Caco-2 (cell line): ENCODE results near the gene KIF13A. TPM values are rescaled to one million over a fixed set of nuclear protein-coding genes. Genes with fewer than 3 reads are reported as not detected.
A peak's percentile ranks its signal among the peaks of the same experiment; 100 is the strongest.

Source experiments
- BruUV-seq: library from RNA; stranded (reverse); fragments of 400-500 nt; replicated peaks from 2 replicates; lab custom pipeline; 2021; lab: Mats Ljungman, UMichigan
- CTCF ChIA-PET: fragments of 300-600 bp; sonication (Branson Sonifier 250); formaldehyde crosslinking; loops from one replicate; lab custom pipeline; 2022; ENCODE audit warnings: antibody characterized with exemption; lab: Charles Lee
- POLR2A ChIA-PET: fragments of 300-600 bp; sonication (Branson Sonifier 250); formaldehyde crosslinking; loops from one replicate; lab custom pipeline; 2022; ENCODE audit warnings: antibody characterized with exemption; lab: Charles Lee
- DNase-seq, 2 experiments: peaks; one replicate each; pipeline versions ENCODE4 v3.0.0 to v3.0.0-alpha.2; 2020 to 2022
- H3K27me3 ChIP-seq: replicated peaks from 2 replicates; pipeline ENCODE4 v1.6.0; 2011; ENCODE audit warnings: low read length; ENCODE audit not compliant: control insufficient read depth, insufficient read depth
- H3K36me3 ChIP-seq: 2 replicates; pipeline ENCODE4 v1.5.1; 2011; ENCODE audit warnings: low read length; ENCODE audit not compliant: control insufficient read depth, insufficient read depth
- H3K4me1 ChIP-seq: fragments of 250-450 bp; sonication (Bioruptor Pico); 2 replicates; pipeline ENCODE4 v1.5.1; 2020; ENCODE audit warnings: mild to moderate bottlenecking
- H3K4me3 ChIP-seq: 2 replicates; pipeline ENCODE4 v1.5.1; 2011; ENCODE audit warnings: low read depth, mild to moderate bottlenecking, control low read depth, low read length
- H3K9me3 ChIP-seq: fragments of 250-450 bp; sonication (Bioruptor Pico); 2 replicates; pipeline ENCODE4 v1.5.1; 2020; ENCODE audit warnings: mild to moderate bottlenecking, moderate library complexity
- H3K27ac Mint-ChIP-seq: one replicate; pipeline ENCODE4 v1.8.0; 2022; ENCODE audit warnings: mixed read lengths; ENCODE audit not compliant: unreplicated experiment
- H3K27me3 Mint-ChIP-seq: one replicate; pipeline ENCODE4 v1.8.0; 2022; ENCODE audit warnings: mixed read lengths; ENCODE audit not compliant: insufficient read depth, unreplicated experiment
- H3K36me3 Mint-ChIP-seq: one replicate; pipeline ENCODE4 v1.8.0; 2022; ENCODE audit warnings: mild to moderate bottlenecking, mixed read lengths; ENCODE audit not compliant: insufficient read depth, unreplicated experiment
- H3K4me1 Mint-ChIP-seq: one replicate; pipeline ENCODE4 v1.8.0; 2022; ENCODE audit warnings: low read depth, mixed read lengths; ENCODE audit not compliant: unreplicated experiment
- H3K4me3 Mint-ChIP-seq: one replicate; pipeline ENCODE4 v1.8.0; 2022; ENCODE audit warnings: mild to moderate bottlenecking, moderate library complexity, mixed read lengths; ENCODE audit not compliant: unreplicated experiment
- H3K9me3 Mint-ChIP-seq: one replicate; pipeline ENCODE4 v1.8.0; 2022; ENCODE audit warnings: mixed read lengths; ENCODE audit not compliant: unreplicated experiment
- CTCF ChIP-seq, 2 experiments: fragments of 200-600 bp in 1 of 2; IDR thresholded peaks; 1 replicate in 1 of 2; 2 replicates in 1 of 2; pipeline versions ENCODE4 v1.5.1 to v1.8.0; 2011 to 2022; ENCODE audit warnings: antibody characterized with exemption in 1 of 2, control low read depth in 1 of 2, inconsistent platforms in 1 of 2, low read depth in 1 of 2, low read length in 1 of 2, mild to moderate bottlenecking in 1 of 2, moderate library complexity in 1 of 2; ENCODE audit not compliant: insufficient read depth in 1 of 2, severe bottlenecking in 1 of 2, unreplicated experiment in 1 of 2
- intact Hi-C: fragments of 100-400 bp; cut with micrococcal nuclease; formaldehyde crosslinking; loops from one replicate; pipeline ENCODE4 v1.10.0; 2022; ENCODE audit not compliant: unreplicated experiment
- total RNA-seq: library from RNA; stranded (reverse); gene quantifications from 2 replicates; pipeline ENCODE4 v1.2.3, GENCODE V29; 2022

The KIF13A gene
- total RNA-seq, 1 experiment from 2014 or later = 13.8 TPM

- TF ChIP-seq CTCF (IDR thresholded peaks at IDR 0.05; ENCODE audit: insufficient read depth in 1 of 2, low read depth in 1 of 2, low read length in 1 of 2, severe bottlenecking in 1 of 2, unreplicated experiment in 1 of 2) = no peak
- Mint-ChIP-seq H3K36me3 (peaks cover 6% of the 10 kb centered on the region), H3K27ac (peak overlapping the region; percentile 87), H3K4me1 (peaks cover 14% of the 10 kb centered on the region), H3K27me3 (no peaks in the 10 kb centered on the region), H3K9me3 (no peaks in the 10 kb centered on the region), H3K4me3 (peak overlapping the region; percentile 26)
- intact Hi-C loops = loop anchor here (5.0 kb wide), 3 partner anchors 185 to 305 kb away; partner anchors contain the start of genes FAM8A1 and NHLRC1
- Histone ChIP-seq H3K4me1 (peaks cover 17% of the 10 kb centered on the region), H3K4me3 (no peak overlapping the region), H3K27me3 (no peaks in the 10 kb centered on the region), H3K36me3 (no peaks in the 10 kb centered on the region), H3K9me3 (no peaks in the 10 kb centered on the region)
- no TSS peak for BruUV-seq
- ChIA-PET CTCF (interaction anchor here (0.6 to 2.0 kb wide), 5 partner anchors 13 to 345 kb away, joined by 3 to 7 read pairs (median 5); partner anchors contain the start of genes KIF13A and NHLRC1), POLR2A (interaction anchor here (0.6 kb wide), 1 partner anchor 53 kb away, joined by 4 read pairs; no protein-coding TSS in a partner anchor)
- peak in 1 of 2 experiments; percentile 21 for DNase-seq
These were observed 170.4 kb downstream of the KIF13A start for GRCh38 chr6:17816921-17817611.

GRCh38 chr6:17813542-17813941, 173.9 kb downstream of the KIF13A start:
- Histone ChIP-seq H3K36me3 (no peaks in the 10 kb centered on the region), H3K9me3 (no peaks in the 10 kb centered on the region), H3K4me3 (no peak overlapping the region), H3K27me3 (no peaks in the 10 kb centered on the region), H3K4me1 (peaks cover 18% of the 10 kb centered on the region)
- no peak for DNase-seq
- Mint-ChIP-seq H3K27ac (no peak overlapping the region), H3K9me3 (no peaks in the 10 kb centered on the region), H3K27me3 (no peaks in the 10 kb centered on the region), H3K4me3 (no peak overlapping the region), H3K4me1 (peaks cover 14% of the 10 kb centered on the region), H3K36me3 (peaks cover 6% of the 10 kb centered on the region)
- POLR2A ChIA-PET = no interaction called here
- BruUV-seq = no TSS peak
- CTCF ChIA-PET = interaction anchor here (0.6 kb wide), 1 partner anchor 320 kb away, joined by 3 read pairs; no protein-coding TSS in a partner anchor
- no peak for TF ChIP-seq CTCF (IDR thresholded peaks at IDR 0.05; ENCODE audit: insufficient read depth in 1 of 2, low read depth in 1 of 2, low read length in 1 of 2, severe bottlenecking in 1 of 2, unreplicated experiment in 1 of 2)
- intact Hi-C loops = no loop called here

- intact Hi-C loops = no loop called here
- H3K27ac Mint-ChIP-seq = no peak overlapping the region
- no peak for TF ChIP-seq CTCF (IDR thresholded peaks at IDR 0.05; ENCODE audit: insufficient read depth in 1 of 2, low read depth in 1 of 2, low read length in 1 of 2, severe bottlenecking in 1 of 2, unreplicated experiment in 1 of 2)
- no TSS peak for BruUV-seq
- Histone ChIP-seq H3K27me3 (no peaks in the 10 kb centered on the region), H3K36me3 (no peaks in the 10 kb centered on the region), H3K9me3 (no peaks in the 10 kb centered on the region), H3K4me3 (no peak overlapping the region), H3K4me1 (peaks cover 14% of the 10 kb centered on the region)
- H3K4me3 Mint-ChIP-seq = no peak overlapping the region
- peaks cover 12% of the 10 kb centered on the region for H3K36me3 Mint-ChIP-seq
- H3K27me3 Mint-ChIP-seq = no peaks in the 10 kb centered on the region
- H3K4me1 Mint-ChIP-seq = peaks cover 7% of the 10 kb centered on the region
- DNase-seq = no peak
- ChIA-PET CTCF (no interaction called here), POLR2A (no interaction called here)
- no peaks in the 10 kb centered on the region for H3K9me3 Mint-ChIP-seq
These were observed 175.1 kb downstream of the KIF13A start for GRCh38 chr6:17812311-17812710.
